Adipocyte (in vitro differentiated cells): ENCODE measurements around the gene TIPRL.
A peak's percentile ranks its signal among the peaks of the same experiment; 100 is the strongest.
"Not testable (repeated sequence)": the region's sequence is repeated elsewhere in the genome, so short reads cannot be mapped to it uniquely, and the experiment has no call there.

Source experiments
- DNase-seq: peaks from one replicate; pipeline ENCODE4 v3.0.0-alpha.2; 2015; ENCODE audit warnings: low read depth
- H3K27me3 ChIP-seq: replicated peaks from 2 replicates; pipeline ENCODE4 v1.7.0; 2013; ENCODE audit warnings: mild to moderate bottlenecking, low read length, moderate library complexity; ENCODE audit not compliant: control insufficient read depth, insufficient read depth
- H3K36me3 ChIP-seq: 2 replicates; pipeline ENCODE4 v1.7.0; 2013; ENCODE audit warnings: low read length, mild to moderate bottlenecking, moderate library complexity; ENCODE audit not compliant: control insufficient read depth, insufficient read depth, severe bottlenecking
- H3K4me1 ChIP-seq: 2 replicates; pipeline ENCODE4 v1.7.0; 2013; ENCODE audit warnings: mild to moderate bottlenecking, low read length, moderate library complexity; ENCODE audit not compliant: control insufficient read depth, insufficient read depth
- H3K4me3 ChIP-seq: 2 replicates; pipeline ENCODE4 v1.7.0; 2013; ENCODE audit warnings: mild to moderate bottlenecking, low read length, moderate library complexity
- H3K9ac ChIP-seq: 2 replicates; pipeline ENCODE4 v1.7.0; 2013; ENCODE audit warnings: mild to moderate bottlenecking, low read length, moderate library complexity
- H3K9me3 ChIP-seq: 2 replicates; pipeline ENCODE4 v1.7.0; 2013; ENCODE audit warnings: mild to moderate bottlenecking, low read length, moderate library complexity; ENCODE audit not compliant: control insufficient read depth

TIPRL gene

GRCh38 chr1:168141871-168142385 is 36.8 kb upstream of the TIPRL start:
- H3K27me3 ChIP-seq = no peaks in the 10 kb centered on the region
- peaks cover 8% of the 10 kb centered on the region for H3K4me1 ChIP-seq
- no peak for DNase-seq
- no peaks in the 10 kb centered on the region for H3K9me3 ChIP-seq
- no peak overlapping the region for H3K4me3 ChIP-seq
- H3K9ac ChIP-seq = no peak overlapping the region
- no peaks in the 10 kb centered on the region for H3K36me3 ChIP-seq

GRCh38 chr1:168145184-168146159 is 33.3 kb upstream of the TIPRL start:
- Histone ChIP-seq H3K9ac (peak overlapping the region; percentile 27), H3K9me3 (no peaks in the 10 kb centered on the region), H3K27me3 (no peaks in the 10 kb centered on the region), H3K36me3 (no peaks in the 10 kb centered on the region), H3K4me3 (no peak overlapping the region), H3K4me1 (peaks cover under 1% of the 10 kb centered on the region)
- DNase-seq = peak; percentile 93

- DNase-seq = no peak
- Histone ChIP-seq H3K4me3 (no peak overlapping the region), H3K27me3 (no peaks in the 10 kb centered on the region), H3K9me3 (no peaks in the 10 kb centered on the region), H3K9ac (no peak overlapping the region), H3K4me1 (no peaks in the 10 kb centered on the region), H3K36me3 (no peaks in the 10 kb centered on the region)
Measured at GRCh38 chr1:168146160-168146539, 32.6 kb upstream of the TIPRL start.

GRCh38 chr1:168146626-168147025 is 32.1 kb upstream of the TIPRL start:
- no peaks in the 10 kb centered on the region for H3K4me1 ChIP-seq
- H3K9me3 ChIP-seq = no peaks in the 10 kb centered on the region
- no peak overlapping the region for H3K9ac ChIP-seq
- no peak for DNase-seq
- no peaks in the 10 kb centered on the region for H3K36me3 ChIP-seq
- H3K4me3 ChIP-seq = no peak overlapping the region
- no peaks in the 10 kb centered on the region for H3K27me3 ChIP-seq

- H3K9ac ChIP-seq = no peak overlapping the region
- H3K36me3 ChIP-seq = no peaks in the 10 kb centered on the region
- peak; percentile 7 for DNase-seq
- H3K27me3 ChIP-seq = no peaks in the 10 kb centered on the region
- H3K4me1 ChIP-seq = no peaks in the 10 kb centered on the region
- H3K4me3 ChIP-seq = no peak overlapping the region
- no peaks in the 10 kb centered on the region for H3K9me3 ChIP-seq
Measured at GRCh38 chr1:168148916-168149315, 29.8 kb upstream of the TIPRL start.

GRCh38 chr1:168150283-168150682 is 28.5 kb upstream of the TIPRL start:
- H3K9ac ChIP-seq = no peak overlapping the region
- no peaks in the 10 kb centered on the region for H3K9me3 ChIP-seq
- no peak for DNase-seq
- H3K4me3 ChIP-seq = no peak overlapping the region
- H3K4me1 ChIP-seq = no peaks in the 10 kb centered on the region
- no peaks in the 10 kb centered on the region for H3K27me3 ChIP-seq
- no peaks in the 10 kb centered on the region for H3K36me3 ChIP-seq

- Histone ChIP-seq H3K9ac (no peak overlapping the region), H3K9me3 (peaks cover 3% of the 10 kb centered on the region), H3K27me3 (no peaks in the 10 kb centered on the region), H3K4me1 (no peaks in the 10 kb centered on the region), H3K4me3 (no peak overlapping the region), H3K36me3 (no peaks in the 10 kb centered on the region)
- no peak for DNase-seq
Measured at GRCh38 chr1:168151935-168152334, 26.8 kb upstream of the TIPRL start.

GRCh38 chr1:168154707-168155106 is 24.1 kb upstream of the TIPRL start:
- not testable (repeated sequence) for DNase-seq

GRCh38 chr1:168155910-168156309 is 22.9 kb upstream of the TIPRL start:
- Histone ChIP-seq H3K9ac (no peak overlapping the region), H3K4me1 (no peaks in the 10 kb centered on the region), H3K4me3 (no peak overlapping the region), H3K9me3 (peaks cover 23% of the 10 kb centered on the region), H3K36me3 (no peaks in the 10 kb centered on the region), H3K27me3 (no peaks in the 10 kb centered on the region)
- DNase-seq = no peak

More at GRCh38 chr1:168154707-168155106, 24.1 kb upstream of the TIPRL start:
- H3K9me3 ChIP-seq = peaks cover 13% of the 10 kb centered on the region
- not testable (repeated sequence) for H3K27me3 ChIP-seq, H3K9ac ChIP-seq, H3K4me1 ChIP-seq, H3K4me3 ChIP-seq, H3K36me3 ChIP-seq

- H3K4me1 ChIP-seq = no peaks in the 10 kb centered on the region
- H3K36me3 ChIP-seq = no peaks in the 10 kb centered on the region
- H3K9ac ChIP-seq = no peak overlapping the region
- H3K27me3 ChIP-seq = no peaks in the 10 kb centered on the region
- no peak for DNase-seq
- peaks cover 23% of the 10 kb centered on the region for H3K9me3 ChIP-seq
- no peak overlapping the region for H3K4me3 ChIP-seq
Measured at GRCh38 chr1:168157638-168158037, 21.1 kb upstream of the TIPRL start.

GRCh38 chr1:168159251-168159650 is 19.5 kb upstream of the TIPRL start:
- no peak overlapping the region for H3K9ac ChIP-seq
- DNase-seq = no peak
- H3K36me3 ChIP-seq = no peaks in the 10 kb centered on the region
- no peaks in the 10 kb centered on the region for H3K27me3 ChIP-seq
- no peaks in the 10 kb centered on the region for H3K4me1 ChIP-seq
- H3K9me3 ChIP-seq = peaks cover 23% of the 10 kb centered on the region
- no peak overlapping the region for H3K4me3 ChIP-seq
